BE2C (cell line): ENCODE data around the gene TRABD.

Experiments
- DNase-seq: peaks from one replicate; pipeline ENCODE4 v3.0.0-alpha.2; 2020
- H3K27me3 ChIP-seq: fragments of 250-450 bp; sonication (Bioruptor Pico); 2 replicates; pipeline ENCODE4 v1.5.1; 2020; ENCODE audit warnings: mild to moderate bottlenecking
- H3K36me3 ChIP-seq: fragments of 250-450 bp; sonication (Bioruptor Pico); 2 replicates; pipeline ENCODE4 v1.5.1; 2020; ENCODE audit warnings: mild to moderate bottlenecking
- H3K4me1 ChIP-seq: fragments of 250-450 bp; sonication (Bioruptor Pico); 2 replicates; pipeline ENCODE4 v1.5.1; 2020
- H3K4me3 ChIP-seq: 2 replicates; pipeline ENCODE4 v1.5.1; 2011; ENCODE audit warnings: low read depth, low read length
- H3K9me3 ChIP-seq: fragments of 250-450 bp; sonication (Bioruptor Pico); 2 replicates; pipeline ENCODE4 v1.5.1; 2020
- TF ChIP-seq, protein P1 (sequence below): IDR thresholded peaks from 2 replicates; pipeline ENCODE4 v1.5.1; 2012; ENCODE audit warnings: mild to moderate bottlenecking, low read depth, low read length

The TRABD gene

DNA sequence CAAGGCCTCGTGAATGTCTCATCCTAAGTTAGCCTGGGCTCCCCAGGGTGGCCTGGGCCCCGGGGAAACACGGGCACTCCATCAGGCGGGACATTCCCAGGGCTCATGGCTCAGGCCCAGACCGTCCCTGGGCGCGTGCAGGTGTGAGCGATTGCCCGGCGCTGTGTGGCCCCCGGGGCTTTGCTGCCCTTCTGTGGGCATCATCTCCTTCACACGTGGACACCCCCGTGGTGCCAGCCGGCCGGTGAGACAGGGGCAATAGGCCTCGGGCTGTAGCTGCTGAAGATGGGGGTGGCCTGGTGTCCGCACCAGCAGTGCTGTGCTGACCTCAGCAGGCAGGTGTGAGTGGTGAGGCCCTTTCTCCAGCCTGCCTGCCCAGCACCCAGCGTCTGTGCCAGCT lies 10.5 kb downstream of the TRABD start:
- Histone ChIP-seq H3K27me3 (no peaks in the 10 kb centered on the region), H3K9me3 (no peaks in the 10 kb centered on the region), H3K36me3 (peaks cover 45% of the 10 kb centered on the region), H3K4me3 (no peak overlapping the region), H3K4me1 (peaks cover 2% of the 10 kb centered on the region)
- TF ChIP-seq, protein P1, sequence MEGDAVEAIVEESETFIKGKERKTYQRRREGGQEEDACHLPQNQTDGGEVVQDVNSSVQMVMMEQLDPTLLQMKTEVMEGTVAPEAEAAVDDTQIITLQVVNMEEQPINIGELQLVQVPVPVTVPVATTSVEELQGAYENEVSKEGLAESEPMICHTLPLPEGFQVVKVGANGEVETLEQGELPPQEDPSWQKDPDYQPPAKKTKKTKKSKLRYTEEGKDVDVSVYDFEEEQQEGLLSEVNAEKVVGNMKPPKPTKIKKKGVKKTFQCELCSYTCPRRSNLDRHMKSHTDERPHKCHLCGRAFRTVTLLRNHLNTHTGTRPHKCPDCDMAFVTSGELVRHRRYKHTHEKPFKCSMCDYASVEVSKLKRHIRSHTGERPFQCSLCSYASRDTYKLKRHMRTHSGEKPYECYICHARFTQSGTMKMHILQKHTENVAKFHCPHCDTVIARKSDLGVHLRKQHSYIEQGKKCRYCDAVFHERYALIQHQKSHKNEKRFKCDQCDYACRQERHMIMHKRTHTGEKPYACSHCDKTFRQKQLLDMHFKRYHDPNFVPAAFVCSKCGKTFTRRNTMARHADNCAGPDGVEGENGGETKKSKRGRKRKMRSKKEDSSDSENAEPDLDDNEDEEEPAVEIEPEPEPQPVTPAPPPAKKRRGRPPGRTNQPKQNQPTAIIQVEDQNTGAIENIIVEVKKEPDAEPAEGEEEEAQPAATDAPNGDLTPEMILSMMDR: no peak
- DNase-seq: no peak

- TF ChIP-seq, protein P1: no peak
- H3K9me3 ChIP-seq: no peaks in the 10 kb centered on the region
- no peak for DNase-seq
- peaks cover 45% of the 10 kb centered on the region for H3K36me3 ChIP-seq
- no peaks in the 10 kb centered on the region for H3K27me3 ChIP-seq
- H3K4me1 ChIP-seq: no peaks in the 10 kb centered on the region
- no peak overlapping the region for H3K4me3 ChIP-seq
These were observed 11.5 kb downstream of the TRABD start for GRCh38 chr22:50197000-50197800.

DNA sequence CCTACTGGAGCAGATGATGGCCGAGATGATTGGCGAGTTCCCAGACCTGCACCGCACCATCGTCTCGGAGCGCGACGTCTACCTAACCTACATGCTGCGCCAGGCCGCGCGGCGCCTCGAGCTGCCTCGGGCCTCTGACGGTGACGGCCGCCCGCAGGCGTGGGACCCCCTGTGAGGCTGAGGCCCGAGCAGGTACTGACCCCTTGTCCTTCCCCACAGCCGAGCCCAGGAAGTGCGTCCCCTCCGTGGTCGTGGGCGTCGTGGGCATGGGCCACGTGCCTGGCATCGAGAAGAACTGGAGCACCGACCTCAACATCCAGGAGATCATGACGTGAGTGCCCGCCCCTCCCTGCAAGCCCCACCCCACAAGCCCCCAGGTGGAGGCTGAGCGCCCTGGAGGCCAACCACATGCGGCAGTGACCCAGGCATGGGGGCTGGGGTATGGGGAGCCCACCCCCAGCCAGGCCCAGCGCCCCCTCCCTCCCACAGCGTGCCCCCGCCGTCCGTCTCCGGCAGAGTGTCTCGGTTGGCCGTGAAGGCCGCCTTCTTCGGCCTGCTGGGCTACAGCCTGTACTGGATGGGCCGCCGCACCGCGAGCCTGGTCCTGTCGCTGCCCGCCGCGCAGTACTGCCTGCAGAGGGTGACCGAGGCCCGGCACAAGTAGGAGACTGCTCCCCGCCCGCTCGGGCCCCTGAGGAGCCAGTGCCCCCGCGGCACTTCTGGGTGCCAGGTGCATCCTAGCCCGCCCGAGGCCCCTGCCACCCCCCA lies 12.3 kb downstream of the TRABD start:
- Histone ChIP-seq H3K4me1 (no peaks in the 10 kb centered on the region), H3K36me3 (peaks cover 50% of the 10 kb centered on the region), H3K4me3 (no peak overlapping the region), H3K9me3 (no peaks in the 10 kb centered on the region), H3K27me3 (no peaks in the 10 kb centered on the region)
- no peak for DNase-seq
- TF ChIP-seq, protein P1: no peak

DNA sequence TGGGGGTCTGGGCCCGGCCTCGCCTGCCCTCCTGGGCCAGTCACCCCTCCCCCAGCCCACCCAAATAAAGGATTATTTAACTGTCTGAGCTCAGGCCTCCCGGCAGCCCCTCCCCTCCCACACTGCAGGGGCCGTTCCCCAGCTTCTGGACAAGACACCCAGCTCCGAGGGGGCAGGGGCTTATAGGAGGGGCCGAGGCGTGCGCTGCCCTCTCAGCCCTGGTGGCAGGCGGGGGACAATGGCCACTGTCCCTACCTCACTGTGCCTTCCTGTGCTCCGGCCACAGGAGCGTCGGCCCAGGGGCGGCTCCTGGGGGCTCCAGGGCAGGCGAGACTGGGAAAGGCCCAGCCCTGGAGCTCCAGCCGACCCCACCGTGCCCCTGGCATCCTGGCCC lies 12.9 kb downstream of the TRABD start:
- DNase-seq: no peak
- Histone ChIP-seq H3K27me3 (no peaks in the 10 kb centered on the region), H3K9me3 (no peaks in the 10 kb centered on the region), H3K36me3 (peaks cover 50% of the 10 kb centered on the region), H3K4me3 (no peak overlapping the region), H3K4me1 (no peaks in the 10 kb centered on the region)
- TF ChIP-seq, protein P1: no peak

GRCh38 chr22:50199251-50199721 lies 13.6 kb downstream of the TRABD start:
- no peak for DNase-seq
- Histone ChIP-seq H3K27me3 (no peaks in the 10 kb centered on the region), H3K36me3 (peaks cover 49% of the 10 kb centered on the region), H3K4me3 (peak overlapping the region; percentile 73), H3K4me1 (no peaks in the 10 kb centered on the region), H3K9me3 (no peaks in the 10 kb centered on the region)
- TF ChIP-seq, protein P1: no peak
